Measurements from ENCODE around the gene TOMM6.
A peak's percentile ranks its signal among the peaks of the same experiment; 100 is the strongest.

The TOMM6 gene

GRCh38 chr6:41824571-41825569 lies 37.4 kb downstream of the TOMM6 start:
- peak; percentile 9 for DNase-seq

- DNase-seq, result no peak
Observed at GRCh38 chr6:41826343-41827022, 39.0 kb downstream of the TOMM6 start.

GRCh38 chr6:41832263-41832662 lies 44.8 kb downstream of the TOMM6 start:
- no peak for DNase-seq

GRCh38 chr6:41836022-41836659 lies 48.6 kb downstream of the TOMM6 start:
- DNase-seq, result no peak

GRCh38 chr6:41836660-41837052 lies 49.2 kb downstream of the TOMM6 start:
- DNase-seq, result peak; percentile 5

Measured in EL (cell line).